Adrenal gland (tissue), 12 donors: ENCODE data around the gene SLC25A34. TPM values are rescaled to one million over a fixed set of nuclear protein-coding genes. Genes with fewer than 3 reads are reported as not detected.

Experiments used
- DNase-seq, 7 donors: peaks; one replicate each; pipeline ENCODE4 v3.0.0-alpha.2; 2019 to 2020
- H3K27ac ChIP-seq, 5 donors: fragments of 200-600 bp; sonication (generic) in 4 of 5; 1 replicate in 3 of 5; 2 replicates in 2 of 5; pipeline versions ENCODE4 v1.5.1 to v1.8.0; 2016 to 2020; ENCODE audit warnings: mild to moderate bottlenecking in 1 of 5
- H3K27me3 ChIP-seq: fragments of 200-600 bp; 2 replicates; pipeline ENCODE4 v1.8.0; 2021
- H3K36me3 ChIP-seq, 2 donors: fragments of 200-600 bp; replicated peaks in 1 of 2; 1 replicate in 1 of 2; 2 replicates in 1 of 2; pipeline versions ENCODE4 v1.5.1 to v1.8.0; 2018 to 2022
- H3K4me1 ChIP-seq, 2 donors: fragments of 200-600 bp; replicated peaks in 1 of 2; 1 replicate in 1 of 2; 2 replicates in 1 of 2; pipeline versions ENCODE4 v1.5.1 to v1.8.0; 2018 to 2021
- H3K4me3 ChIP-seq, 4 donors: fragments of 200-600 bp; sonication (generic) in 3 of 4; one replicate each; pipeline ENCODE4 v1.5.1; 2016 to 2018
- H3K9me3 ChIP-seq, 3 donors: fragments of 200-600 bp; sonication (generic) in 1 of 3; replicated peaks in 1 of 3; 1 replicate in 2 of 3; 2 replicates in 1 of 3; pipeline versions ENCODE4 v1.5.1 to v1.8.0; 2016 to 2021
- CTCF ChIP-seq, 6 experiments: fragments of 450-650 bp in 4 of 6; fragments of 200-600 bp in 2 of 6; sonication (generic) in 1 of 6; IDR thresholded peaks; 1 replicate in 5 of 6; 2 replicates in 1 of 6; pipeline versions ENCODE4 v1.5.1 to v1.8.0; 2016 to 2021; ENCODE audit warnings: antibody characterized with exemption in 6 of 6, mild to moderate bottlenecking in 2 of 6, moderate library complexity in 1 of 6
- POLR2A ChIP-seq, 2 donors: fragments of 450-650 bp; IDR thresholded peaks; one replicate each; pipeline ENCODE4 v1.6.1; 2017; ENCODE audit warnings: antibody characterized with exemption in 2 of 2, mild to moderate bottlenecking in 2 of 2, moderate library complexity in 1 of 2
- WGBS, 4 donors: extraction: QIAGEN DNeasy Blood & Tissue Kit in 2 of 4; methylation state at CpG; one replicate each; pipeline versions ENCODE4 v1.1.5 to v1.1.7; 2013 to 2017; 5-methylcytosine and 5-hydroxymethylcytosine counted together
- intact Hi-C, 2 donors: fragments of 100-400 bp; cut with DNase I; formaldehyde crosslinking; loops; one replicate each; pipeline versions ENCODE4 v1.14.1 to v1.15.0; 2022 to 2023
- polyA plus RNA-seq, 3 donors: library from polyadenylated mRNA; stranded (reverse); fragments of 200-250 nt in 2 of 3; fragments of 350-450 nt in 1 of 3; fragmentation: Illumina TruSeq in 1 of 3; extraction: RNeasy Lipid Tissue Mini Kit (QIAGEN cat#74804) in 1 of 3; gene quantifications; one replicate each; pipeline ENCODE4 v1.2.3, GENCODE V29; 2013 to 2014
- total RNA-seq, 9 donors: library from RNA; depleted of rRNA in 4 of 9; stranded (reverse); fragments of >200 nt in 4 of 9; fragments of 120-200 nt in 1 of 9; fragmentation: NEBNext Ultra II Directional in 1 of 9; extraction: Animal tissue kit (Norgen Biotek cat#: 25700) in 1 of 9; gene quantifications; one replicate each; pipeline versions ENCODE4 v1.1.0 to v1.2.4, GENCODE V29; 2013 to 2023
- donor health status: healthy with polysubstance abuse.
- donor health status: Bipolar disorder and iron deficiency.
- donor health status: DM: yes; HTN: yes; CAD: no.
- donor health status: DM: no; HTN: no; CAD: no.
- donor health status: DM: no; HTN: no; CAD: no.
- donor health status: DM: yes; HTN: yes; CAD: no.

Gene SLC25A34
- total and polyA plus RNA-seq, 12 donors = 0.44 to 12.3 (median 5.7) TPM

- Histone ChIP-seq H3K9me3 (no peaks in the 10 kb centered on the region), H3K27ac (no peak overlapping the region), H3K4me3 (no peak overlapping the region), H3K4me1 (peaks cover 0 to 11% of the 10 kb centered on the region in 2 donors), H3K36me3 (no peaks in the 10 kb centered on the region), H3K27me3 (no peaks in the 10 kb centered on the region)
- DNase-seq = peak in 1 of 7 donors; percentile 17
- TF ChIP-seq CTCF (IDR thresholded peaks at IDR 0.05) = no peak
- TF ChIP-seq POLR2A (IDR thresholded peaks at IDR 0.05) = no peak
- intact Hi-C loops = no loop called here
- 40 to 51% (median 43%) methylated on average over 2 to 8 of the region's 8 CpGs for WGBS, 4 donors
Measured at GRCh38 chr1:15747378-15747777, 11.3 kb downstream of the SLC25A34 start.

- no peak overlapping the region for H3K4me3 ChIP-seq
- 86 to 96% (median 86%) methylated on average over 5 of the region's 5 CpGs for WGBS, 4 donors
- intact Hi-C loops = no loop called here
Measured at GRCh38 chr1:15748264-15748663, 12.2 kb downstream of the SLC25A34 start.

GRCh38 chr1:15748690-15749398 is 12.8 kb downstream of the SLC25A34 start:
- Histone ChIP-seq H3K4me1 (peaks cover 0 to 11% of the 10 kb centered on the region in 2 donors), H3K36me3 (no peaks in the 10 kb centered on the region), H3K4me3 (no peak overlapping the region), H3K9me3 (no peaks in the 10 kb centered on the region), H3K27me3 (no peaks in the 10 kb centered on the region), H3K27ac (peak overlapping the region in 2 of 5 donors; percentile 52 to 72)
- 73 to 92% (median 91%) methylated on average over 6 to 10 of the region's 10 CpGs for WGBS, 4 donors
- no peak for DNase-seq
- TF ChIP-seq POLR2A (IDR thresholded peaks at IDR 0.05) (no peak), CTCF (IDR thresholded peaks at IDR 0.05) (no peak)
- intact Hi-C loops = no loop called here

More at GRCh38 chr1:15748264-15748663, 12.2 kb downstream of the SLC25A34 start:
- Histone ChIP-seq H3K9me3 (no peaks in the 10 kb centered on the region), H3K27ac (peak overlapping the region in 2 of 5 donors; percentile 52 to 72), H3K27me3 (no peaks in the 10 kb centered on the region), H3K36me3 (no peaks in the 10 kb centered on the region), H3K4me1 (peaks cover 0 to 11% of the 10 kb centered on the region in 2 donors)
- TF ChIP-seq POLR2A (IDR thresholded peaks at IDR 0.05) = no peak
- no peak for TF ChIP-seq CTCF (IDR thresholded peaks at IDR 0.05)
- no peak for DNase-seq

GRCh38 chr1:15749399-15750291 is 13.6 kb downstream of the SLC25A34 start:
- TF ChIP-seq CTCF (IDR thresholded peaks at IDR 0.05) (no peak), POLR2A (IDR thresholded peaks at IDR 0.05) (no peak)
- DNase-seq = peak in 2 of 7 donors; percentile 59 to 70
- 55 to 74% (median 65%) methylated on average over 5 to 19 of the region's 19 CpGs for WGBS, 4 donors
- H3K27ac ChIP-seq = peak overlapping the region in 2 of 5 donors; percentile 52 to 72
- H3K4me1 ChIP-seq = peaks cover 0 to 11% of the 10 kb centered on the region in 2 donors
- no peaks in the 10 kb centered on the region for H3K9me3 ChIP-seq
- H3K27me3 ChIP-seq = no peaks in the 10 kb centered on the region
- no peaks in the 10 kb centered on the region for H3K36me3 ChIP-seq
- intact Hi-C loops = no loop called here
- H3K4me3 ChIP-seq = no peak overlapping the region
